Activated CD4-positive, alpha-beta T cell treated with anti-CD3 and anti-CD28 coated beads for 1 hour (primary cell): Measurements from ENCODE around the gene MYOG.

Source experiments
- DNase-seq: peaks from one replicate; pipeline ENCODE4 v3.0.0-alpha.2; 2020

MYOG gene

DNA sequence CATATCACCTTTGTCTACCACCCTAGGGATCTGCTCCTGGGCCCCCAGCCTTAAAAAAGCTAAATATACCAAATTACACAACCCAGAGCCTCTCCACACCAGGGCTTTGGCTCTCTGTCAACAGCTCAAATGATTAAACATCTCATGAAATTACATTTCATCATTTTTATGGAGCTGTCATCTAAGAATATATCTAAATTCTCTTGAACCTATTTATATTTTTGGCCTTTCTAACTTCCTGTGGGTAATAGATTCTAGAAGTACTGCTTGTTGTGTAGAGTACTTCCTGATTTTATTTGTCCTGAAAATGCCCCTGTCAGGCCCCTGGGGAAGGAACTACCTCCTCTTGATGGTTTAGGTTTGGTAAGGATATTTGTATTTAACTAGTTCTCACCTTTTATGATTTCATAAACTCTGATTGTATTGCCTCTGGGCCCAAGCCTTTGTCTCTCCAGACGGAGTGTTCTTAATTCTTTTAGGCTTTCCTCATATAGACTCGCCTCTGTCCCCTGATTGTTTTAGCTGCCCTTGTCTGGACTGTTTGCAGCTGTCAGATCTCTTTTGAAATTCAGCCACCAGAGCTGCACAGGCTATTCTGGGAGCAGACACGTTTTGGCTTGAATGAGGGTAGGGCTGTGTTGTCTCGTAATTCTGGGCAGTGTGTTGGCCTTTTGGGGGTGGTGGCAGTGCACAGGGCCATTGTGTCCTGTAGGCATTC is 16.6 kb downstream of the MYOG start:
- no peak for DNase-seq

DNA sequence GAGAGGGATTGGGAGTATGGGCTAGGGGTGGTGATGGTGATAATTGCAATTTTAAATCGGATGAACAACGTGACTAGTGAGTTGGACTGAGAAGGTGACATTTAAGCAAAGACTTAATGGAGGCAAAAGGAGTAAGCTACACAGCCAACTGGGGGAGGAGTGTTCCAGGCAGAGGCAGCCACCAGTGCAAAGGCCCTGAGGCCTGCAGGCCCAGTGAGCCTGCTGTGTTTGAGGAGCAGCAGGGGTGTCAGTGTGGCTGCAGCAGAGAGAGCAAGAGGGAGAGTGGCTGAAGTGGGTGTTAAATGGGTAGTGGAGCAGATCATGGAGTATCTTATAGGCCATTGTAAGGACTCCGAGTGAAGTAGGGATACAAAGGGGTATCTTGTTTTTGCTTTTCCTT is 18.8 kb downstream of the MYOG start:
- DNase-seq, result no peak

DNA sequence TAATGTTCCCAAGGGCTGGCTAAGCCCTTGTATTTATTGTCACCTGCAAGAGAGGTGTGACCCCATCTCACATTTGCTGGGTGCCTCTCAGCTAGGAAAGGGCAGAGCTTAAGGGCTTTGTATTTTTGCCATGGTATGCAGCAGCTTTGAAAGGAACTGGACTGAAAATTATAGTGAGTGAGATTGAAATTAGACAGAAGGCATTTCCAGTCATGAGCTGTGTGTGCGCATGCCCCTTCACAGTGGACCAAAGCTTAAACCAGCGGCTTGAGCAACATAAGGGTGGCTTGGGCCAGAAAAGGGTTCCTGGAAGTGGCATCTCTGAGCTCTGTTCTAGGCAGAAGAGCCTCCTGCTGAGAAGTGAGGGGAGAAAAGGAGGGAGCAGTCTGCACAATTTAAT is 19.8 kb downstream of the MYOG start:
- DNase-seq, result no peak

DNA sequence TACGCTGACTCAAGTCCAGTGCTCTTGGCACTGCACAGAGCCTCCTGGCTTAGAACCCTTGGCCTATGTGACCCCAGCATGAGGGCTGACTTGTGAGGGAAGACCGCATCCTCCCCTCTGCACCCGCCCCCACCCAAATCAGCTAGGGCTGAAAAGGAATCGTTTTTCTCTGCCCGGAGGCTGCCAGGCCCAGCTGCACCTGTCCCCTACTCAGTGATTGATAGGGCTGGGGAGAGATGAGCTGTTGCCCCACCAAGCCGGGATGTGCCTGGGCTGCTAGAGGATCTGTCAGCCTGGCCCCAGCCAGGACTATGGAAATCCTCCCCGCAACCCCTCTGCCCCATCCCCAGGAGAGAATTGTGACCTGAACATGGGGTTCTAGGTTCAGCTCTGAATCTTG is 20.6 kb downstream of the MYOG start:
- no peak for DNase-seq

DNA sequence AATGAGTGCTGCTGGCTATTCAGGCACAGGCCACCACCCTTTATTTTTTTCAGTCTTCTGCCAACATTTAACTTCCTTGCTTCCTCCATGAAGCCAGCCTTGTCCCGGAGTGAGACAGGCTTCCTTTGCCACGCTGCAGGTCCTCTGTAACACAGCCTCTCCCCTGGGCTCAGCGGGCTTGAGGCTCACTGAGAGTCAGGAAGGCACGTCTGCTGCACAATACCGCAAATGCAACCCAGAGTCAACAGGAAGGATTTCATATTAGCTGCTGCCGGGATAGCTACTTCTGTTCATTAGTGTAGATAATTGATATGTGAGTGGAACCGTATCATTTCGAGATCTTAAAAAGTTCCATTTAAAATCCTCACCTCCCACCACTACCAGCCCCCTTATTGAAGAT is 22.5 kb downstream of the MYOG start:
- no peak for DNase-seq

DNA sequence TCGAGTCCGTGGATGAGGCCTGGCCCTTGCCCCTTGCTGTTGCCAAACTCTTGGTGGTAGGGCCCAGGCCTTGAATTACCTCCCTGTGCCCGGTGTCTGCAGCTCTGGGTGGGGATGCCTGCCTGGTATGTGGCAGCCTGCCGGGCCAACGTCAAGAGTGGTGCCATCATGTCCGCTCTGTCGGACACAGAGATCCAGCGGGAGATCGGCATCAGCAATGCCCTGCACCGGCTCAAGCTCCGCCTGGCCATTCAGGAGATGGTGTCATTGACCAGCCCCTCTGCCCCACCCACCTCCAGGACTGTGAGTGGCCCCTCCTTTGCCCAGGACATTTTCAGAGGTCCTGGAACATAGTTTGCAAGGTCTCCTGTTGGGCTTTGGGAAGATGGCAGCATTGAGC is 25.7 kb downstream of the MYOG start:
- no peak for DNase-seq

DNA sequence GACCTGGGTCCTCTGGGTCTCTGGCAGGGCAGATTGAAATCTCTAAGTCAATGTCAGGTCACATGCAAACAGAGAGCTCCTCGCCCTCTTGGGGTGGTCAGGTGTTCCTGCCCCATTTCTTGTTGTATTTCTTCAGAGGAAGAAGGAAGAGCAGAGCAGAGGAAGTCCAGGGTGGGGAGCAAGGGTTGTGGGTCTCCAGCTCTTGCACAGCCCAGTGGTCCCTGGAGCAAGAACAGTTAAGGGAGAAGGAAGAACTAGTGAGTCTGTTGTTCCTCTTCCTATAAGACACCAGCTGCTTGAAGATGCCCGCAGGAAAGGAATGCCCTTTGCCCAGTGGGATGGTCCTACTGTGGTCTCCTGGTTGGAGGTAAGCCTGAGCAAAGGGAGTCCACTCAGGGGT is 26.3 kb downstream of the MYOG start:
- no peak for DNase-seq

DNA sequence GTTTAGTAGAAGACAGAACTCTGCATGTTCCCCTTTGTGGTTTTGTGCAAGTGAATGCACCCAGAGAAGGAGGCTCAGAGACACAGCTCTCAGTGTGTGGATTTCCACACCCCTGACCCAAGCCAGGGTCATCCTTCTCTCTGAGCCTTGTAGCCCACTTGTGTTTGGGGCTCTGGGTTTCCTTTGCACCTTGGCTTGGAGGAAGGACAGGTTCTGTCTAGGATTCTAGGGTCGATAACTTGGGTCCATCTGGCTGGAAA is 27.2 kb downstream of the MYOG start:
- DNase-seq, result no peak

DNA sequence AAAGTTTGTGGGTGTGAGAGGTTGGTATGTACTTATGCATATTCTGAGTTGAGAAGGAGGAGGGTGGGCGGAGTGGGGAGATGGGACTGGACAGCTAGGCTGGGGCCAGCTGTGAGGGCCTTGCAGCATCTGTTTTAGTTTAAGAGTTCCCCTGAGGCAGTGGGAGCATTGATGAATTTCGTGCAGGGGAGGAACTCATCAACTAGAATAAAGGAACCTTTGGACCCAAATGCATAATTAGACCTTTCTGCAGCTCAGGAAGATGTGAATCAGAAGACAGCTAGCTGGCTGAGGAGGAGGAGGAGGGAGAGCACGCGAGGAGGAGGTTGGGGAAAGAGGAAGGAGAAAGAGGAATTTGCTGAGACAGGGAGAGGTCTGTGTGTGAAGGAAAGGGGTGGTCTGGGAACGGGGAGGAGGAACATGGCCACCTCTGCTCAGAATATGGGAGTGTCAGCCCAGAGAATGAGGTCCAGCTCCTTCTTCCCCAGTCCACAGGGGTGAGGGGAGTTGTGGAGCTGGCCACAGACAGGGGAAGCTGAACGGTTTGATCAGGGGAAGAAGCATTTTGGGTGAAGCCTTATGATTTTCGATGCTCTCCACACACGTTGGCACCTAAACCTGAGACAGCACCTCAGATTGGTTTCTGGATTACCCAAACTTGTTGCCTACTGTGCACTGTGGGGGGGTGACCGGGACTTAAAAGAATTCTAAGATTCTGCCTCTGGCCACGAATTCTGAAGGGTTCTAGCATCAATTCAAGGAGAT is 27.7 kb downstream of the MYOG start:
- no peak for DNase-seq

DNA sequence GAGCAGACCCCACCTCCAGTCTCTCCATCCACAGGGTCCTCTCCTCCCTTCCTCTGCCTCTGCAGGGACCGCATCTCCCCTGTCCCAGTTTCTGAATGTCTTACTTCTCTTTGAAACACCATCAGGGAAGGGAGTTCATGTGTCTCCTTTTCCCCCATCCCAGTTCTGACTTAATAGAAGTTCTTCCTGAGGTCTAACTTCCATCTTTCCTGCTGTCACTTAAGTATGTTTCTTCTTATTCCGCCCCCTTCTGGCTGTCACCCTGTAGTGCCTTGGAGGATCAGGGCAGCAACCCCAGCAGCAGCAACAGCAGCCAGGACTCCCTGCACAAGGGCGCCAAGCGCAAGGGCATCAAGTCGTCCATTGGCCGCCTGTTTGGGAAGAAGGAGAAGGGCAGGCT is 29.3 kb downstream of the MYOG start:
- no peak for DNase-seq

DNA sequence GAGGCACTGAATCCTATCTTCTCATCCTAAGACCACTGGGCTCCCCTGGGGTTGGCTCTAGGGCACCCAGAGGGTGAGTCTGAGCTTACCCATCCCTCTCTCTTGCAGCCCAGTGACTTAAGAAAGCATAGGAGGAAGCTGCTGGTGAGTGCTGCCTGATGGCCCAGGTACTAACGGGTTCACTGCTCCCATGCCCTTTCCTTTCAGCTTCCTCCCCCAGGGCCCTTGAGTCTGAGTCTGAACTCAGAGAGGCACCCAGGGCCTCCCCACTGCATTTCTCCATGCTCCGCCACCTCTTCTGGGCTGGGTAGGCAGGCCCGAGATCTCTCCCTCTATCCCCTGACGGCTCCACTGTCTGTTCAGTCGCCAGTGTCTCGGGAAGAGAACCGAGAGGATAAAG is 29.8 kb downstream of the MYOG start:
- DNase-seq, result no peak

DNA sequence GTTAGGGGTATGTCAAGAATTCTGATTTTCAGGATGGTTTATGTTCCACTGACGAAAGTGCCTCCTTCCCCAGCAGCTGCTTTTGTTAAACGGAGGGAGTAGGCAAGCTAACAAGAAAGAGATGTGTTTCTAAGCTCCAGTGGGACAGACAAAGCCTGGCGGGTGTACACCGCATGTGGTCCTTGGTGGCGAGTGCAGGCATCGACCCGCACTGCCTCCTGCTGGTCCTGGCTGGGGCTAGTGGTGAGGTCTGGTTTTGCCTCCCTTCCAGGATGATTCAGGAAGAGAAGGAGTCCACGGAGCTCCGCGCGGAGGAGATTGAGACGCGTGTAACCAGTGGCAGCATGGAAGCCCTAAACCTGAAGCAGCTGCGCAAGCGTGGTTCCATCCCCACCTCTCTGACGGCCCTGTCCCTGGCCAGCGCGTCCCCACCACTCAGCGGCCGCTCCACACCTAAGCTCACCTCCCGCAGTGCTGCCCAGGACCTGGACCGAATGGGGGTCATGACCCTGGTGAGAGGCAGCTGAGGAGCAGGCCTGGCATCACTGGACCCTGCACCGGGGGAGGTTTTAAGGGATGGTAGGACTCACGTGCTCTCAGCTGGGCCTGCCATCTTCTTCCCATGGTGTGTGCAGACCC is 30.5 kb downstream of the MYOG start:
- DNase-seq, result no peak

DNA sequence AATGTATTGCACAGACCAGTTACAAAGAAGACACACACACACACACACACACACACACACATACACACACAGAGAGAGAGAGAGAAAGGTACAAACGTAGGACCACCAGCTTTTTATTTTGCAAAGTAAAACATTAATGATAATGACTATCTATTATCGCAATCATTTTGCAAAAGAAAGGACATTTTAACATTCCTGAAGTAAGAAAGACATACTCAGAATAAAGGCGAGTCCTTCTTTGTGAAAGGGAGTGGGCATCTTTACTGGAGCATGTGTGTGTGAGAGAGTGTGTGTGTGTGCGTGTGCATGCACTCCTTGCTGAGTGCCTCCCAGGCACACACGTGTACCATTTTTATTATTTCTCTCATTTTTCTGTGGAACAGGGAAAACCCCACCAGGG is 31.2 kb downstream of the MYOG start:
- no peak for DNase-seq

DNA sequence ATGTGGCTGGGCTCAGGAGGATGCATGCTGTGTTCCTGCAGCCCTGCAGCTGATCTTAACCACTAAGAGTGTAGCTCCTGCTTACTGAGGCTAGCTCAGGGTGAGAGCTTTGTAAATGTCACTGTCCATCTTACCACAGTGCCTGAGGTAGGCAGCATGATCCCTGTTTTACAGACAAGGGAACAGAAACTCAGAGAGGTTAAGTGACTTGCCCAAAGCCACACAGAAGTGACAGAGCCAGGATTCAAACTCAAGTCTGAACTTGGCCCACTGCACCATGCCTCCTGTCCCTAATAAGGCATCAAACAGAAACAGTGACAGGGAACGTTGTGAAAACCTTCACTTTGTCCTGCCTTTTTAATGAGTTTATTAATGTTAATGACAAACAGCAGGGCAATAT is 31.6 kb downstream of the MYOG start:
- no peak for DNase-seq

DNA sequence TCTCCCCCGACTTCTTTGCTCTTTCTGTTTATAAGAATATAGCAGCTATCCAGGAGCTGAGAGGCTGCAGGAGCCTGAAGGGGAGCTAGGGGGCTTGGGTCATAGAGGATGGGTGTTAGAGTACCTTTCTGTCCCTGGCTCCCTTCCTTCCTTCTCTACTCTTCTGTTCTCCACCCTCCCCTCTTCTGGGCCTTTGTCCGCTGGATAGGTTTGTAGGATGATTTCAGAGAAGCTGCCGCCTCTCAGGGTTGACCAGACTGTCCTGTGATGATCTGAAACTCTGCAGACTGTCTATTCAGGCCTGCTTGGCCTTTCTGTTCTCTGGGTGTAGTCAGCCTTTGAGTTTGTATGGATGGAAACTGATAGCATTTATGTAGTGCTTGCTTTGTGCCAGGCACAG is 33.2 kb downstream of the MYOG start:
- DNase-seq, result no peak

DNA sequence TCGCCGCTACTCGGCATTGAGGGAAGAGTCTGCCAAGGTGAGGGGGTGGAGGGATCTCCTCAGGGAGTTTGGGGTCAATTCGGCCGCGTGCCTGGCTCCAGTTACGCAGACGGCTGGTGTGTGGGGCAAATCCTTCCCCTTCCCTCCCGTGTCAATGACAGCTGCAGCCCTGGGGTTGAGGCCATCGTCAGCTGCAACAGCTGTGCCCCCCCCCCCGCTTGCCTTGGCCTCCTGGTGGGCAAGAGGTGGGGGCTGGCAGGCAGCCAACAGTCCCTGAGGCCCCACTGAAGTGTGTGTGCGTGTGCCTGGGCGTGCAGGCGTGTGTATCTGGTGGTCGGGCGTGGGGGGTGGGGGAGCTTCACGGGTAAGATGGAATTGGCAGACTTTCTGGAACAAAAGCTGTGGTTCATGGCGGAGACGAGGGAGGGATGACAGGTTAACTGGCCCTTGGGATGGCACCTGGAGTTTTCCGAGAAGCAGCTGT is 33.9 kb downstream of the MYOG start:
- no peak for DNase-seq

DNA sequence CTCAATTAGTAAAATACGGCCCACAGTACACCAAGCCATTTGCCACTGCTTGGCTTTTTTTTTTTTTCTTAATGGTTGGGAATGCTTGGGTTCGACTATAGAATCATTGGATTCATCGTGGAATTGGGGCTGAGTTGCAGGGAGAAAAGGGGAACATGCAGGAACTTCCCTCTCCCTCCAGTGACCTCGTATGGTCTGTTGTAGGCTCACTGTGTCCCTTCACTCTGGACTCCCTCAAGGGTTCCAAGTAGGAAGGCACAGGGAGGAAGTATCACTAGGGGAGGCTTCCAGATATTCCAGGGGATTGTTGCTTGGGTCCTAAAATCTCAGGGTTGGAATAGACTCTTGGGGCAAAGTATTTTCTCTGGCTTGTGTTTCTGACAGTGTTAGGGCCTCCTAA is 35.0 kb downstream of the MYOG start:
- DNase-seq, result no peak

DNA sequence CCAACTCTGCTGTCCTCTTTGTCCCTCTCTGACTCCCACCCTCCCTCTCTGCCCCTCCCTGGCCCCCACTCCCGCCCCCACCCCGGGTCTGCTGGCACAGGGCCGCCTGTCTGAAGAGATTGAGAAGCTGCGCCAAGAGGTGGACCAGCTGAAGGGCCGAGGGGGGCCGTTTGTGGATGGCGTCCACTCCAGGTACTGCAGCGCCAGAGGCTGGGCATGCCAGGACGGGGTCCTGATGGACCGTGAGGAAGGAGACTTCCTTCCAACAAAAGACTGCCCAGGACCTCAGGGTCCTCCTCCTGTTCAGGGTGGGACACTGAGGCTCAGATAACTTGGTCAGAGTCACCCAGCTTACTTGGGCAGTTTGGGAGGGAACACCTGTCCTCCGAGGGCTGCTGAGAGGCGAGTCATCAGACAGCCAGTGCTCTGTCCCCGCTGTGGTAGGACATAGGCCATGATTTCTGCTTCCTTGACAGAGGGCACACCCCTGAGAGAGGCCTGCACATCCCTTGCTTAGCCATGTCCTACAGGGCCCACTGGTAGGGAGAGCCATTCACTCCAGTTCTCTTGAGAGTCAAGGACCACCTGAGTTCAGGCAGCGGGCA is 36.1 kb downstream of the MYOG start:
- DNase-seq, result no peak

DNA sequence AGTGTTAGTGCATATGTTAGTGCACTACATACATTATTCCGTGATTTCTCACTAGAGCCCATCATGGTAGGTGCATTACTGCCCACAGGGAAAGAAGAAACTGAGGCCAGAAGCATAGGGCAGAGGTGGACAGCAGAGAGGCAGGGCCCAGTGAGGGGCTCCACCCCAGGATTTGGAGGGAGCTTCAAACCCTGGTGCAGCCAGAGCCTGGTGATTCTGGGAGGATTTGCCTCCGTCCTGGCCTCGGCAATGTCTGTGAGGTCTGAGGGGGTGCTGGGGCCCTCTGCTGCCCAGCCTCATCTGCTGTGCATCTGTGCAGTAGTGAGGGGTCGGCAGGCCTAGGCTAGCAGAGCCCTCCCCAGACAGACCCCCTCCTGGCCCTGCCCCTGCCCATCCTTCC is 36.7 kb downstream of the MYOG start:
- no peak for DNase-seq

DNA sequence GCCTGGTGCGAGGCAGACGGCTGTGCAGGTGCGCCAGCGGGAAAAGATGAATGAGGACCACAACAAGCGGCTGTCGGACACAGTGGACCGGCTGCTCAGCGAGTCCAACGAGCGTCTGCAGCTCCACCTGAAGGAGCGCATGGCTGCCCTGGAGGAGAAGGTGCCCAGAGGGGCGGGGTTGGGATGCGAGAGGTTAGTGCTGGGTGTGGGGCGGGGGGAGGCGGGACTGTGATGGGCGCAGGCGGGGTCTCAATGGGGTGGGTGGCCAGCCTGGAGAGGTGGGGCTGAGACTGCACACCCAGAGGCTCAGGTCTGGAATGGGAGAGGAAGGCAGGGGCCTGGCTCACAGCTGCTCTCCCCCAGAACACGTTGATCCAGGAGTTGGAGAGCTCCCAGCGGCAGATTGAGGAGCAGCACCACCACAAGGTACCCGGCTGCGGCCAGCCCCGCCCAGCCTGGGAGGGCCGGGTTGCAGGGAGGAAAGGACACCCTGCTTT is 37.2 kb downstream of the MYOG start:
- DNase-seq, result no peak

DNA sequence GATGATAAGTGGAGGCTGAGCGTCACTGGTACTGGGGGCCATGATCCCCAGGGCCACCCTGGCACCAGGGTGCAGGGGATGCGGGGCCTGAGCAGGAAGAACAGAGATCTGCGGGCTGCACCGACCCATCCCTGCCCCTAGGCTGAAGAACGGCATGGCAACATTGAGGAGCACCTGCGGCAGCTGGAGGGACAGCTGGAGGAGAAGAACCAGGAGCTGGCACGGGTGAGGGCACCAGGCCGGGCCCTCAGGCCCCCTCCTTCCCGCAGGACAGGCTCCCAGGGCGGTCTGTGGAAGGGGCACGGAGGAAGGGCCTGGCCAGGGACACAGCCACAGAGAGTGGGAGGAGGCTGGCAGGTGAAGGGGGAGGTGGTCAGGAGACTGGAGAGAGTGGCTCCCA is 37.7 kb downstream of the MYOG start:
- DNase-seq, result no peak

DNA sequence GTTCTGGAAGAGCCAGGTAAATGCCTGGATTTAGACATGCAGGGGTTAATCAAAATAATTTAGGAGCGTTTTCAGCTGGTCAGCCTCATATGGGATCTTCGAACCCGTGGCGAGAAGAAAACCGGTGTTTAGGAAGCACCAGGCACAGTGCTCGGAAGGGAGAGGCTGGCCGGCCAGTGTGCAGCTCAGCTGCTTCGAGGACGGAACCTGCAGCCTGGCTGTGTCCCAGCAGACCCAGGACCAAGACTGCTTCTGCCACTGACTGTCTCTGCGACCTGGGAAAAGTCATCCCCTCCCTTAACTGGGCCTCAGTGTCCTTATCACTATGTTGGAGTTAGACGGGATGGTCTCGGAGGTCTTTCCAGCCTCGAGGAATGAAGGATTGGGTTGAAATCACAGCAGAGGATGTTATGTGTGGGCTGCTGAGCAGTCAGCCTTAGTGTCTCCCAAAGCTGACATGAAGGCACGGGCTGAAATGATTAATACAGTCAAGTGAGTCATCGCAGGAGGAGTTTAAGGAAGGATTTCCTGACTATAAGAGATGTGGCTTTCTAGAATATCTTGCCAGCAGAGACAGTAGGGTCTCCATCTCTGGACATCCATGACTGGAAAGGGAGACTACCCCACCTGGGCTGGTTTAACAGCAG is 38.7 kb downstream of the MYOG start:
- DNase-seq, result no peak

DNA sequence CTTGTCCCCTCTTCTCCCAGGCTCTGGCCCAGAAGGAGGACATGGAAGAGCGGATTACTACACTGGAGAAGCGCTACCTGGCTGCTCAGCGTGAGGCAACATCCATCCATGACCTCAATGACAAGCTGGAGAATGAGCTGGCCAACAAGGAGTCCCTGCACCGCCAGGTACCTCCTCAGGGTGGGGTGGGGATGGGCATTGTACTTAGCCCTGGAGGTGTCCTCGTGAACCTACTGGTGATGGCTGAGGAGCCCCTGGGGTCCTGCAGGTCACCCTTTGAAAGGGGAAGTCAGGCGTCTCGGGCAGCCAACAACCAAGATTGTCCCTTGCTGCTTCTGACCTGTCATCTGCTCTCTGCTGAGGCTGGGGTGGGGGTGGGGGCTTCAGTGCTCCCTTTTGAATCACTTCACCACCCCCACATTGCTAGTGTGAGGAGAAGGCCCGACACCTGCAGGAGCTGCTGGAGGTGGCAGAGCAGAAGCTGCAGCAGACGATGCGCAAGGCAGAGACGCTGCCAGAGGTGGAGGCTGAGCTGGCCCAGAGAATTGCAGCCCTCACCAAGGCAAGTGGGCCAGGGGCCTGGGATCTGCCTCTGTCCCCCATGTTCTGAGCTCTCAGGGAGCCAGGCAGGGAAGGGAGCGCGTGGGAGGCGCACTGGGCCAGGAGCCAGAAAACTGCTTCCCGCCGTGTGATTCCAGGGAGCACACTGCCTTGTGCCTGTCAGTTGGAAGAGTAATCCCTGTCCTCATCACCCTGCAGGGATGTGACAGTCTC is 39.8 kb downstream of the MYOG start:
- DNase-seq, result no peak
